ENCODE results near the gene ANKRD53.
A peak's percentile ranks its signal among the peaks of the same experiment; 100 is the strongest.
"Not testable (repeated sequence)": the region's sequence is repeated elsewhere in the genome, so short reads cannot be mapped to it uniquely, and the experiment has no call there.

Gene ANKRD53

GRCh38 chr2:70992945-70993853 is 14.8 kb downstream of the ANKRD53 start:
- no peak for DNase-seq

GRCh38 chr2:70994009-70994698 is 15.7 kb downstream of the ANKRD53 start:
- peak; percentile 21 for DNase-seq

GRCh38 chr2:70994699-70995425 is 16.4 kb downstream of the ANKRD53 start, which contains the start of gene TEX261:
Gene TEX261, minus strand, starts transcription at chr2:70994873. Its CDS starts 116 bp downstream, at chr2:70994757.
- DNase-seq: peak; percentile 88

GRCh38 chr2:70995426-70995729 is 16.9 kb downstream of the ANKRD53 start:
- peak; percentile 66 for DNase-seq

GRCh38 chr2:70998885-70999284 is 20.5 kb downstream of the ANKRD53 start:
- not testable (repeated sequence) for DNase-seq

GRCh38 chr2:70999362-70999761 is 20.9 kb downstream of the ANKRD53 start:
- no peak for DNase-seq

- DNase-seq: not testable (repeated sequence)
Measured at GRCh38 chr2:70999931-71000330, 21.5 kb downstream of the ANKRD53 start.

- peak; percentile 77 for DNase-seq
Measured at GRCh38 chr2:71000780-71001591, 22.6 kb downstream of the ANKRD53 start.

- DNase-seq: no peak
Measured at GRCh38 chr2:71001592-71001927, 23.1 kb downstream of the ANKRD53 start.

- DNase-seq: peak; percentile 93
Measured at GRCh38 chr2:71001981-71002570, 23.6 kb downstream of the ANKRD53 start.

- DNase-seq: no peak
Measured at GRCh38 chr2:71003396-71003795, 25.0 kb downstream of the ANKRD53 start.

- no peak for DNase-seq
Measured at GRCh38 chr2:71003966-71004755, 25.7 kb downstream of the ANKRD53 start.

GRCh38 chr2:71004857-71005256 is 26.4 kb downstream of the ANKRD53 start:
- no peak for DNase-seq

- no peak for DNase-seq
Measured at GRCh38 chr2:71005271-71006202, 27.1 kb downstream of the ANKRD53 start.

GRCh38 chr2:71006323-71006722 is 27.9 kb downstream of the ANKRD53 start:
- DNase-seq: no peak

GRCh38 chr2:71006955-71007799 is 28.7 kb downstream of the ANKRD53 start:
- no peak for DNase-seq

- no peak for DNase-seq
Measured at GRCh38 chr2:71008342-71008741, 29.9 kb downstream of the ANKRD53 start.

- not testable (repeated sequence) for DNase-seq
Measured at GRCh38 chr2:71011786-71012185, 33.4 kb downstream of the ANKRD53 start.

- DNase-seq: no peak
Measured at GRCh38 chr2:71018625-71019024, 40.2 kb downstream of the ANKRD53 start.
